K562 (cell line): ENCODE results near the gene OR2V1. TPM values are rescaled to one million over a fixed set of nuclear protein-coding genes. Genes with fewer than 3 reads are reported as not detected.
A peak's percentile ranks its signal among the peaks of the same experiment; 100 is the strongest.

Experiments
- ATAC-seq: fragments of 200-7000 bp; cut with Tn5 transposase; 3 replicates; pipeline ENCODE4 v1.9.1; 2020; ENCODE audit warnings: moderate library complexity
- BruUV-seq: library from RNA; stranded (reverse); fragments of 400-500 nt; replicated peaks from 2 replicates; lab custom pipeline; 2021; lab: Mats Ljungman, UMichigan
- CTCF ChIA-PET: fragments of 300-600 bp; formaldehyde crosslinking; extraction: SDS; loops from one replicate; lab custom pipeline; 2021; ENCODE audit warnings: low intra/inter-chr PET ratio; lab: Yijun Ruan, JAX
- POLR2A ChIA-PET: fragments of 300-600, 350-650 bp; sonication (Branson Sonifier 250); formaldehyde crosslinking; extraction: SDS; loops from one replicate; lab custom pipeline; 2021; ENCODE audit warnings: antibody characterized with exemption, inconsistent platforms; lab: Yijun Ruan, JAX
- DNase-seq, 4 experiments: peaks; one replicate each; pipeline versions ENCODE4 v3.0.0 to v3.0.0-alpha.2; 2011 to 2018; ENCODE audit warnings: low spot score in 3 of 4, mixed read lengths in 3 of 4; ENCODE audit errors: extremely low read depth in 1 of 4
- FAIRE-seq: peaks from 2 replicates; lab custom pipeline; 2011; peaks lifted over from hg19 to GRCh38; lab: Jason Lieb, UNC
- H2AFZ ChIP-seq: 2 replicates; pipeline ENCODE4 v1.6.0; 2011; ENCODE audit warnings: low read depth, low read length, control low read depth, inconsistent platforms
- H3K27ac ChIP-seq: fragments of 200-600 bp; 3 replicates; pipeline ENCODE4 v1.8.0; 2011; ENCODE audit warnings: low read depth, mild to moderate bottlenecking, control low read depth, inconsistent platforms, low read length, moderate library complexity, mixed read lengths; ENCODE audit errors: extremely low read depth
- H3K27me3 ChIP-seq, 2 experiments: fragments of 300-600 bp in 1 of 2; 2 replicates in 1 of 2; 3 replicates in 1 of 2; pipeline versions ENCODE4 v1.6.0 to v1.8.0; 2011; ENCODE audit warnings: inconsistent platforms in 2 of 2, low read length in 2 of 2, mild to moderate bottlenecking in 1 of 2, mixed read lengths in 1 of 2, moderate library complexity in 1 of 2; ENCODE audit not compliant: control insufficient read depth in 2 of 2, insufficient read depth in 2 of 2
- H3K36me3 ChIP-seq: fragments of 300-600 bp; 3 replicates; pipeline ENCODE4 v1.8.0; 2011; ENCODE audit warnings: mild to moderate bottlenecking, low read length, inconsistent platforms; ENCODE audit not compliant: control insufficient read depth, insufficient read depth
- H3K4me1 ChIP-seq, 2 experiments: fragments of 200-600 bp in 1 of 2; replicated peaks in 1 of 2; 2 replicates in 1 of 2; 3 replicates in 1 of 2; pipeline versions ENCODE4 v1.5.1 to v1.8.0; 2011; ENCODE audit warnings: inconsistent platforms in 2 of 2, low read length in 2 of 2, mild to moderate bottlenecking in 1 of 2, mixed read lengths in 1 of 2, moderate library complexity in 1 of 2; ENCODE audit not compliant: control insufficient read depth in 2 of 2, insufficient read depth in 2 of 2
- H3K4me2 ChIP-seq: 2 replicates; pipeline ENCODE4 v1.6.1; 2011; ENCODE audit warnings: low read length, control low read depth, inconsistent platforms, mixed read lengths; ENCODE audit not compliant: insufficient read depth
- H3K4me3 ChIP-seq: fragments of 200-600 bp; sonication (generic), shearing (Covaris generic); 2 replicates; pipeline ENCODE4 v1.5.1; 2016; ENCODE audit warnings: control low read depth, inconsistent platforms
- H3K79me2 ChIP-seq: fragments of 200-600 bp; 3 replicates; pipeline ENCODE4 v1.8.0; 2011; ENCODE audit warnings: low read length, inconsistent platforms; ENCODE audit not compliant: control insufficient read depth, insufficient read depth
- H3K9ac ChIP-seq, 2 experiments: 2 replicates each; pipeline versions ENCODE4 v1.6.0 to v1.6.1; 2011; ENCODE audit warnings: low read depth in 2 of 2, low read length in 2 of 2, control low read depth in 1 of 2, inconsistent platforms in 1 of 2, mild to moderate bottlenecking in 1 of 2, mixed read lengths in 1 of 2; ENCODE audit not compliant: insufficient read depth in 1 of 2
- H3K9me1 ChIP-seq: one replicate; pipeline ENCODE4 v1.6.0; 2011; ENCODE audit warnings: inconsistent platforms, mild to moderate bottlenecking, low read length, moderate library complexity; ENCODE audit not compliant: control insufficient read depth, insufficient read depth
- H3K9me3 ChIP-seq: replicated peaks from 2 replicates; pipeline ENCODE4 v1.5.1; 2011; ENCODE audit warnings: low read depth, low read length, inconsistent platforms; ENCODE audit not compliant: control insufficient read depth, insufficient read depth
- H4K20me1 ChIP-seq: replicated peaks from 2 replicates; pipeline ENCODE4 v1.6.1; 2011; ENCODE audit warnings: low read length, inconsistent platforms, mixed read lengths; ENCODE audit not compliant: control insufficient read depth, insufficient read depth
- GABPA ChIP-seq: fragments of 200-800 bp; sonication (Bioruptor generic); conservative IDR thresholded peaks from 2 replicates; pipeline ENCODE4 v1.6.1; 2016; ENCODE audit warnings: low read depth, missing genetic modification characterization, missing compliant biosample characterization
- HDAC8 ChIP-seq: fragments of 450-650 bp; IDR thresholded peaks from 2 replicates; pipeline ENCODE4 v1.6.1; 2016; ENCODE audit warnings: mild to moderate bottlenecking, missing genetic modification characterization, moderate library complexity, missing compliant biosample characterization
- HDGF ChIP-seq: fragments of 450-650 bp; IDR thresholded peaks from 2 replicates; pipeline ENCODE4 v1.6.1; 2016
- PRDM10 ChIP-seq: fragments of 450-650 bp; IDR thresholded peaks from 2 replicates; pipeline ENCODE4 v1.6.1; 2018; ENCODE audit not compliant: partially characterized antibody
- SAP30 ChIP-seq: fragments of 200-600 bp; sonication (generic); IDR thresholded peaks from 2 replicates; pipeline ENCODE4 v1.6.1; 2012; ENCODE audit warnings: borderline replicate concordance, low read depth, mild to moderate bottlenecking, moderate library complexity, low read length, control low read depth, inconsistent platforms; ENCODE audit not compliant: insufficient read depth, poor library complexity, severe bottlenecking
- ZBTB40 ChIP-seq, 2 experiments: fragments of 450-650 bp in 1 of 2; sonication (generic) in 1 of 2; formaldehyde crosslinking in 1 of 2; IDR thresholded peaks; 2 replicates each; pipeline versions ENCODE4 v1.7.1 to v1.9.0; 2016 to 2022; ENCODE audit warnings: inconsistent platforms in 1 of 2, mild to moderate bottlenecking in 1 of 2, missing genetic modification reagents in 1 of 2
- WGBS: fragments of 100-300 bp; shearing (Covaris generic); methylation state at CpG from one replicate; pipeline ENCODE4 v1.1.6; 2016; ENCODE audit warnings: low coverage, mixed read lengths; ENCODE audit not compliant: insufficient coverage; ENCODE audit errors: missing lambda C conversion rate; 5-methylcytosine and 5-hydroxymethylcytosine counted together
- in situ Hi-C: fragments of 300-500 bp; cut with MboI; formaldehyde crosslinking; loops from 4 replicates; pipeline ENCODE4 v1.15.0; 2018; ENCODE audit warnings: inconsistent platforms, mixed read lengths
- intact Hi-C: fragments of 100-400 bp; cut with micrococcal nuclease; formaldehyde crosslinking; loops from 2 replicates; pipeline ENCODE4 v1.14.2; 2022
- polyA plus RNA-seq, 8 experiments: library from polyadenylated mRNA; depleted of rRNA in 4 of 8; stranded (reverse) in 5 of 8; unstranded in 3 of 8; fragments of >200 nt; fragmentation: Nextera tagmentation in 2 of 8; fragmentation: Illumina TruSeq in 1 of 8; extraction: Ambion mirVana in 2 of 8; extraction: Trizol in 1 of 8; gene quantifications; 2 replicates each; pipeline versions ENCODE4 v1.2.1 to v1.2.3, GENCODE V29; 2011 to 2014; ENCODE audit warnings: inconsistent platforms in 1 of 8, missing spikeins in 1 of 8
- total RNA-seq, 7 experiments: library from RNA; depleted of rRNA in 6 of 7; stranded (reverse); fragments of >200 nt in 6 of 7; fragmentation: Illumina TruSeq in 2 of 7; extraction: Trizol in 2 of 7; gene quantifications; 2 replicates each; pipeline versions ENCODE4 v1.2.1 to v1.2.3, GENCODE V29; 2011 to 2021; ENCODE audit warnings: low replicate concordance in 1 of 7

Gene OR2V1
- total and polyA plus RNA-seq, 9 of the 15 experiments (the other 6 are each of a cell fraction or from before 2014, with no cell fraction given): 0.04 to 0.28 (median 0.15) TPM; not detected in 5

GRCh38 chr5:181131514-181131913 is 545 bp upstream of the OR2V1 start:
- POLR2A ChIA-PET: no interaction called here
- TF ChIP-seq ZBTB40 (IDR thresholded peaks at IDR 0.05) (peak; percentile 62), ZBTB40 (CRISPR knock-in tag; IDR thresholded peaks at IDR 0.05) (no peak), PRDM10 (no peak), SAP30 (no peak), GABPA (tag) (0 out of 2 replicates have a peak, but pooled peaks have one; percentile 33), HDGF (peak; percentile 51; the same call in 1 of the 2 replicates), HDAC8 (tag) (no peak)

More at GRCh38 chr5:181131514-181131913, 545 bp upstream of the OR2V1 start:
- 42% methylated on average over 11 of the region's 11 CpGs for WGBS
- H3K27ac ChIP-seq: peak overlapping the region; percentile 15; the same call in 1 of the 3 replicates
- H4K20me1 ChIP-seq: no peaks in the 10 kb centered on the region
- peak overlapping the region in 1 of 2 experiments; percentile 2; a peak in 1 of 4 replicates for H3K9ac ChIP-seq
- H3K9me1 ChIP-seq: no peaks in the 10 kb centered on the region
- no peaks in the 10 kb centered on the region for H3K27me3 ChIP-seq
- intact Hi-C loops: no loop called here
- H3K4me2 ChIP-seq: peak overlapping the region; percentile 45; the same call in 1 of the 2 replicates
- FAIRE-seq: no peak
- no TSS peak for BruUV-seq
- peaks cover 3% of the 10 kb centered on the region; the same call in 1 of the 2 replicates for H3K9me3 ChIP-seq
- peak in 1 of 4 experiments; percentile 30 for DNase-seq
- no peak overlapping the region for H3K4me3 ChIP-seq
- H3K79me2 ChIP-seq: no peaks in the 10 kb centered on the region
- H3K36me3 ChIP-seq: no peaks in the 10 kb centered on the region
- CTCF ChIA-PET: no interaction called here
- peak overlapping the region; percentile 96 for H2AFZ ChIP-seq
- H3K4me1 ChIP-seq: peaks cover 21 to 35% of the 10 kb centered on the region in 2 experiments
- in situ Hi-C loops: loop anchor here (10.0 kb wide), 1 partner anchor 187 kb away; no protein-coding TSS in a partner anchor
- ATAC-seq: peak; percentile 9; the same call in 1 of the 3 replicates
